GM19372 (cell line): ENCODE measurements around the gene RNF44.
A peak's percentile ranks its signal among the peaks of the same experiment; 100 is the strongest.
"Not testable (repeated sequence)": the region's sequence is repeated elsewhere in the genome, so short reads cannot be mapped to it uniquely, and the experiment has no call there.

Experiments used
- ATAC-seq: cut with Tn5 transposase; IDR thresholded peaks from one replicate; pipeline ENCODE4 v1.9.1; 2021; ENCODE audit warnings: mild to moderate bottlenecking, low read depth, moderate library complexity; ENCODE audit not compliant: unreplicated experiment

RNF44 gene

GRCh38 chr5:176553260-176554085 lies 16.3 kb upstream of the RNF44 start:
- ATAC-seq: no peak

- no peak for ATAC-seq
Measured at GRCh38 chr5:176552332-176552869, 15.2 kb upstream of the RNF44 start.

- ATAC-seq: not testable (repeated sequence)
Measured at GRCh38 chr5:176550937-176551336, 13.7 kb upstream of the RNF44 start.

- ATAC-seq: no peak
Measured at GRCh38 chr5:176550275-176550831, 13.2 kb upstream of the RNF44 start.

- ATAC-seq: no peak
Measured at GRCh38 chr5:176549871-176550270, 12.7 kb upstream of the RNF44 start.

GRCh38 chr5:176548967-176549444 lies 11.8 kb upstream of the RNF44 start, which contains the start of gene CDHR2:
Gene CDHR2, plus strand, starts transcription at chr5:176549342. Its CDS starts 16,011 bp downstream, at chr5:176565353.
- ATAC-seq: no peak

- no peak for ATAC-seq
Measured at GRCh38 chr5:176547802-176548201, 10.6 kb upstream of the RNF44 start.

- ATAC-seq: no peak
Measured at GRCh38 chr5:176545737-176546509, 8.7 kb upstream of the RNF44 start.

GRCh38 chr5:176545388-176545736 lies 8.2 kb upstream of the RNF44 start:
- no peak for ATAC-seq

- peak; percentile 66 for ATAC-seq
Measured at GRCh38 chr5:176543428-176544182, 6.4 kb upstream of the RNF44 start.

GRCh38 chr5:176542596-176543427 lies 5.6 kb upstream of the RNF44 start:
- ATAC-seq: peak; percentile 42

- ATAC-seq: no peak
Measured at GRCh38 chr5:176542135-176542595, 5.0 kb upstream of the RNF44 start.

- no peak for ATAC-seq
Measured at GRCh38 chr5:176541338-176542134, 4.3 kb upstream of the RNF44 start.

- ATAC-seq: no peak
Measured at GRCh38 chr5:176540956-176541337, 3.7 kb upstream of the RNF44 start.

GRCh38 chr5:176540476-176540899 lies 3.3 kb upstream of the RNF44 start:
- ATAC-seq: no peak

- no peak for ATAC-seq
Measured at GRCh38 chr5:176538989-176539384, 1.8 kb upstream of the RNF44 start.

- ATAC-seq: no peak
Measured at GRCh38 chr5:176538230-176538988, 1.2 kb upstream of the RNF44 start.
